Skin epidermis (tissue), 12 donors: ENCODE results near the gene ZNF511.
A peak's percentile ranks its signal among the peaks of the same experiment; 100 is the strongest.
"Not testable (repeated sequence)": the region's sequence is repeated elsewhere in the genome, so short reads cannot be mapped to it uniquely, and the experiment has no call there.

Experiments
- H3K27ac ChIP-seq, 21 experiments: fragments of 200-600 bp; sonication (generic) in 11 of 21; one replicate each; pipeline ENCODE4 v1.5.0; 2020; ENCODE audit warnings: mild to moderate bottlenecking in 3 of 21, inconsistent platforms in 2 of 21, moderate library complexity in 2 of 21
- H3K4me3 ChIP-seq, 7 experiments: fragments of 200-600 bp; sonication (generic) in 2 of 7; one replicate each; pipeline ENCODE4 v1.5.0; 2020; ENCODE audit warnings: inconsistent platforms in 2 of 7, mild to moderate bottlenecking in 2 of 7, moderate library complexity in 1 of 7

Gene ZNF511, protein sequence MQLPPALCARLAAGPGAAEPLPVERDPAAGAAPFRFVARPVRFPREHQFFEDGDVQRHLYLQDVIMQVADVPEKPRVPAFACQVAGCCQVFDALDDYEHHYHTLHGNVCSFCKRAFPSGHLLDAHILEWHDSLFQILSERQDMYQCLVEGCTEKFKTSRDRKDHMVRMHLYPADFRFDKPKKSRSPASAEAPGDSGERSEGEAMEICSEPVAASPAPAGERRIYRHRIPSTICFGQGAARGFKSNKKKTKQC

DNA sequence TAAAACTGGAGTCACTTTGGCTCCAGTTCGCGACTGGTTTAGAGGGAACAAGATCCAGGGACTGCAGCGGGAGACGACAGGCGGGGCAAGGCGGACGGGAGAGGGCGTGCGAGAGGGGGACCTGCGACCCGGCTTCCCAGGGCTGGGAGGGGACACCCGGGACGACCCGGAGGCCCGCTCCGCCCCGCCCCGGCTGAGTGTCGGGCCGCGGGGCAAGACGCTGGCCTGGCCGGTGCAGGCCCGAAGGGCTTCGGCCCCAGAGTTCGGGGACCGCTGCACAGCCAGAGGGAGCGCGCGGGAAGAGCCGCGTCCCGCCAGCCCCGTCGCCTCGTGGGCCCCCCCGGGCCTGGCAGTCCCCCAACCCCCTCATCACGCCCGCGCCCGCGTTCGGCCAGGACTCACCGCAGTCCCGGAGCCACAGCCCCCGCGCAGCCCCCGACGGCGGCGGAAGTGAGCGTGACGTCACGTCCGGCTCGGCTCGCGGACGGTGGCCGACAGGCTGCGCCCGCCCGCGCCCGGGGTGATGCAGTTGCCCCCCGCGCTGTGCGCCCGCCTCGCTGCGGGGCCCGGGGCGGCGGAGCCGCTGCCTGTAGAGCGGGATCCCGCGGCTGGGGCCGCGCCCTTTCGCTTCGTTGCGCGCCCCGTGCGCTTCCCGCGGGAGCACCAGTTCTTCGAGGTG, at the start of gene ZNF511, which contains the start of gene TUBGCP2:
Gene ZNF511, plus strand, starts transcription at position 494 of the 679 bp plus-strand sequence. Its CDS starts 30 bp downstream, at position 524.
Gene TUBGCP2, minus strand, starts transcription at position 452 of the 679 bp plus-strand sequence. CDS start 5,931 bp downstream, outside the sequence.
- Histone ChIP-seq H3K4me3 (peak within 1 kb of the TSS; percentile 69 to 100 (median 95)), H3K27ac (peak within 1 kb of the TSS; percentile 88 to 100 (median 98))

DNA sequence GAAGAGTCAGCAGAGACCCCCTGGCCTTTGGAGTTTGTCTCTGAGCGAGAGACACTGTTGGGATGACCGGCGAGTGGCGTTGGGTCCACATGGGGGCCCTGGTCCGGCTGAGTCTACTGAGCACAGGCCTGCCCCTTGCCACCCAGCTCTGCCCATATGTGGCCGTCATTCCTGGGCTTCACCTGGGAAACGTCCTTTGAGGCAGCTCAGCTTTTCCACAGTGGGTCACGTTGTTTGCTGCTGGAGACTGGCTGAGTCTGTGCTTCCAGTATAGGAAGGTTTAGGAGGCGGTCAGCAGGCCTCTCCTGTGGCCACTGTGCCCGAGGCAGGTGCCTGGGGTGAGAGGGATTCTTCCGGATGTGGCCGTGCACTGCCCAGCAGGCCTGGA, 49.1 kb upstream of the ZNF511 start:
- Histone ChIP-seq H3K4me3 (no peak overlapping the region), H3K27ac (peak overlapping the region in 19 of 21 experiments; percentile 57 to 98 (median 85))

DNA sequence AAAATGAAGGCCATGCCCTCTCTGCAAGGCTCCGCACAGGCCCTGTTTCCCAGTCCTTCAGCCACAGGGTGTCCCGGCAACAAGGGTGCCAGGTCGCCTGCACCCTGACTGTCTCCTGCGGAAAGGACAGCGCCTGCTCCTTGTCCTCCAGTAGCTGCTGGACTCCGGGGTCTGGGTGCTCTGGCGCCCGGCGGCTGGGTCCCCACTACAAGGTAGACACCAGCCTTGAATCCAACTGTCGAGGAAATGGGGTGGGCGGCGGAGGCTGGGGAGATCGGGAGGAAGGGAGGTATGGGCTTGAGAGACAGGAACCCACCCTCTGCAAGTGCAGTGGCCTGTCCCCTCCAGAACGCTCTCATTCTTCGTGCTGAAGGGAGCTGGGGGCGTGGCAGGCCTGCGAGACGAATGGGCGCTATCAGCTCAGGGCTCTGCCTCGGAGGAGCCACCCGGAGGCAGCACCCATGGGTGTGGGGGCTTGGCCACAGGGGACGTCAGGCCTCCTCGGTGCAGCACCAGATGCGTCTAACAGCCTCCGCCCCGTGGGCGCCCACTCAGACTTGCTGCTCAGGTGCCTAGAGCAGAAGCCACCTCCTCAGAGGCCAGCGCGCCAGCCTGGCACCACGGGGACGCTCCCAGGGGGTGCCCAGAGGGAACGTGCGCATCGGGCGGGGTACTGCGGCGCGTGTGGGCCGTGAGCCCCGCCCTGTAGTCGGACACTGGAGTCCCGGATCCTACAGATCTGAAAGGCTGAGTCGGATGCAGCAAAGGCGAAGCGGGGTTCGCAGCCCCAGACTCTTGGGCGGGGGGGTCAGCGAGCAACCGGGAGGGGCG, 47.6 kb upstream of the ZNF511 start:
- Histone ChIP-seq H3K4me3 (peak overlapping the region; percentile 53 to 86 (median 67)), H3K27ac (peak overlapping the region; percentile 78 to 98 (median 93))

DNA sequence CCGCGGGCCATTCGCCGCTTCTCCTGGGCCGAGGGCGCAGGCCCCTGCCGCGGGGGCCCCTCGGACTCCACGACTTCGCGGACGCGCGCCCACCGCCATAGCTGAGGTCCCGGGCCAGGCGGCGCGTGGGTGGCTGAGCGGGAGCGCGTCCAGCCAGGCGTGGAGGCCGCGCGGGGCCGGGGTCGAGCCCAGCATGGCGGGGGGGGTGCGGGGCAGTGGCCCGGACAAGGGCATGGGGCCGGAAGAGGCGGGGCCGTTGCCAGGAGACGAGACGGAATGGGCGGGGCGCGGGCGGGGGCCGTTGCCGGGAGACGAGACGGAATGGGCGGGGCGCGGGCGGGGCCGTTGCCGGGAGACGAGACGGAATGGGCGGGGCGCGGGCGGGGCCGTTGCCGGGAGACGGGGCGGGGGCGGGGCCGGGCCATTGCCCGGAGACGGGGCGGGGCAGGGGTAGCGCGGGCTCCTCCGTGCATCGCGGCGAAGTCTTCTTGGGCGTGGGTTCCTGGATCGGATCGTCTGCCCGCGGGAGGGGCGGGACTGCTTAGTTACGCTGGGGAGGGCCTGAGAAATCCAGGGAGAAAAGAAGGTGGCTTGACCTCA, 46.9 kb upstream of the ZNF511 start:
- Histone ChIP-seq H3K4me3 (peak overlapping the region; percentile 53 to 86 (median 67)), H3K27ac (peak overlapping the region; percentile 78 to 98 (median 93))

DNA sequence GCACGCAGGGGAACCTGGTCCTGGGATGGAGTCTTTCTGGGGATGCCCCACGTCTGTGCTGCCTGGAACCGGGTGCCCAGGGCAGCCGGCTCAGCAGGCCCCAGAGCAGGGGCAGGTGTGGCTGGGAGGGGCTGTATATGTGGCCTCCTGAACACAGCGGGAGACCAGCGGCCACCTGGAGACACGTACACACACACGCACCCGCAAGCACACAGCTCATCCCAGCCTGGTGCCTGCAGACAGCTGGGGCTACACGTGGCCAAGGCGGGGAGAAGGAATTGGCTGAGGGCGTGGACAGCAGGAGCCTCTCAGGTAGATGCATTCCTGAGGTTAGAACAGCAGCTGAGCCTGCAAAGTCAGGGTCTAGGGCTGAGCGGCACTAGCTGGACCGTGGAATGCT, 46.0 kb upstream of the ZNF511 start:
- Histone ChIP-seq H3K4me3 (no peak overlapping the region), H3K27ac (peak overlapping the region in 16 of 21 experiments; percentile 44 to 89 (median 64))

DNA sequence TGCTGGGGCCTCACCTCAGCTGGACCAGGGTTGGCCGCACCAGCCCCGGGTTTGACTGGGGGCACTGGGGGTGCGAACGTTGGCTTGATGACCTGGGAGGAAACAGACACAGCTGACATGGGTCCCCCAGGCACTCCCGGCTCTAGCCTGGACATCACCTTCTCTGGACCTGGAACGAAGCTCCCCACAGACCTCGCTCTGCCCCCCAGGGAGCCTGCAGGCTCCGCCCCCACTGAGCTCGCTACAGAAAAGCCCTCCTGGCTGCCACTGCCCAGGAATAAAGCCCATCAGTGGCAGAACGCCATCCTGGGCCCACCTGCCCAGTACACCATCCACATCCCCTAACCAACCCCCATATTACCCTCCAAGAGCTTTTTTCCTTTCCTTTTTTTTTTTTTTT, 45.0 kb upstream of the ZNF511 start:
- peak overlapping the region in 1 of 21 experiments; percentile 80 for H3K27ac ChIP-seq
- H3K4me3 ChIP-seq, result no peak overlapping the region

DNA sequence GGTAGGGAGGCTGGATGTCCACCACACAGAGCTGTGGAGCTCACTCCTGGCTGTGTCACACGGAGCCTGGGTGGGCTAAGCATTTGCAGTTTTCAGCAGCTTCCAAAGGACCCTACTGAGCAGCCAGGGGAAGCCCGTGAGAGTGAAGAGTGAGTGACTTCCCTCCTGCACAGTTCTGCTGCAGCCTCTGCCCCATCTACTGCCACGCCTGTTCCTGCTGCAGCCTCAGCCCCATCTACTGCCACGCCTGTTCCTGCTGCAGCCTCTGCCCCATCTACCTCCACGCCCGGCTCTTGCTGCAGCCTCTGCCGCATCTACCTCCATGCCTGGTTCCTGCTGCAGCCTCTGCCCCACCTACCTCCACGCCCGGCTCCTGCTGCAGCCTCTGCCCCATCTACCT, 44.3 kb upstream of the ZNF511 start:
- Histone ChIP-seq H3K27ac (peak overlapping the region in 5 of 21 experiments; percentile 8 to 80 (median 30)), H3K4me3 (no peak overlapping the region)

DNA sequence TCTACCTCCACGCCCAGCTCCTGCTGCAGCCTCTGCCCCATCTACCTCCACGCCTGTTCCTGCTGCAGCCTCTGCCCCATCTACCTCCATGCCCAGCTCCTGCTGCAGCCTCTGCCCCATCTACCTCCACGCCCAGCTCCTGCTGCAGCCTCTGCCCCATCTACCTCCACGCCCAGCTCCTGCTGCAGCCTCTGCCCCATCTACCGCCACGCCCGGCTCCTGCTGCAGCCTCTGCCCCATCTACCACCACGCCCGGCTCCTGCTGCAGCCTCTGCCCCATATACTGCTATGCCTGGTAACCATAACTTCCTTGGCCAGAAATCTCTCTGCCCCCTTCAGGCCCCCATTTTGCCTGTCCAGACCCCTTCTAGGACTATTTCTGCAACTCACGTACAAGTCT, 43.7 kb upstream of the ZNF511 start:
- H3K27ac ChIP-seq, result peak overlapping the region in 3 of 21 experiments; percentile 30 to 80 (median 67)
- H3K4me3 ChIP-seq, result not testable (repeated sequence)

DNA sequence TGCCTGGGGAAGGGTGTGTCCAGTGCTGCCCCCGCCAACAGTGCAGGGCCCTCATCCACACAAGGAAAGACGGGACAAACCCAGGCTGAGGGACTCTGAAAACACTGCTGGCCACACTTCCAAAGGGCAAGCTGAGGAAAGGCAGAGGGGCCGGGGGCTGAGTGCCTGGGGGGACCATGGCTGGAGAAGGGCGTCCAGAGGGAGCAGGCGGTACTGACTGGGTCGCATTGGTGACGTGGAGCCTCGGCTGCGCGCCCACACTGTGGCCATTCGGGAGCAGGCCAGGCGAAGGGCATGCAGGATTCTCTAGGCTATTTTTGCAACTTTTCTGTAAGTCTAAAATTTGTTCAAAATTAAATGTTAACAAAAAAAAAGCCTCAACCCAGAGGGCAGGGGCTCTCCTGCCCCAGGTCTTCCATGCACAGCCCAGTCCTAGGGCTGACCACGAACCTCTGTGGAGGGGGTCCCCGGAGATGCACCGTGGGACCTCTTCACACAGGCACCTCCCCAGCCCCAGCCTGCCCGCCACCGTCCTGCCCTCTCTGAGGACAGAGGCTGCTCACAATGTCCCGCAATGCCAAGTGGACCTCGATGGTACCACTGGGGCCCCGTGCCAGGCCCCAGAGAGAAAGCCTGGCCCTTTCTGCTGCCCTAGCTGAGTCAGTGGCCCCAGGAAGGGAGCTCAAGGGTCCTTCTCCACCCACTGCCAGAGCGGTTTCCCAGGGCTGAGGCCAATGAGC, 42.5 kb upstream of the ZNF511 start:
- no peak overlapping the region for H3K4me3 ChIP-seq
- H3K27ac ChIP-seq, result no peak overlapping the region

DNA sequence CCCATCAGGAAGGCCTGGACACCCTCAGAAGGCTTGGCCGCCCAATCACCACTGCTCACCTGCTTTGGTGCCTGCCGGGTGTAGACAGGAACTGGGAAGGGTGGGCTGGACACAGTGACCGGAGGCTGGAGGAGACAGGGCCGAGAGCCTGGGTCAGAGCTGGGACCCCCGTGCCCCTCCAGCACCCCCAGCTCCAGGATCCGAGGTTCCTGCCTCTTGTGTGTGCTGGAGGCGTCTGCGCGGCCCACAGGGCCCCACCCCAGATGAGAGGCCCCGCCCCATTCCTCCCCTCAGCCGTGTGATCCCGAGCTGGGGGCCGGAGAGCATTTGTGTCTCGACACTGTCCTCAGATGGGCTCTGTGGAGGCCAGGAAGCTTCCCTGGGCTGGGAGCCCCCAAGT, 41.4 kb upstream of the ZNF511 start:
- H3K4me3 ChIP-seq, result no peak overlapping the region
- H3K27ac ChIP-seq, result no peak overlapping the region

DNA sequence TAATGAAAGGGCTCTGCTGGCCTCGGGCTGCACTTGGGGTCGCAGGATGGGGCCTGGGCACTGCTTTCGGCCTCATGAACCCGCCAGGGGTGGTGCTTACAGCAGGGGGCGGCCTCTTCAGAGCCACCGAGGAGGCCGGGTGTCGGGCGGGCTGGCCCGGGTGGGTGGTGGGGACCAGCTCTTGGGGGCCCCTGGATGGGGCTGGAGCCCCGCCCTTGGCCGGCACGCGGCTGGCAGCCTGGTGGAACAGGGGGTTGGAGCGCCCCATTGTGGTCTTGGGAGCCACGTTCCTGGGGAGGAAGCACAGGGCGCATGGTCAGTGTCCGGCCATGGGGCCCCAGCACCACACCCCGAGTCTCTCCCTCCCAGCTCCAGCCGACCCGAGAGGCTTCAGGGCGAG, 40.9 kb upstream of the ZNF511 start:
- H3K4me3 ChIP-seq, result no peak overlapping the region

DNA sequence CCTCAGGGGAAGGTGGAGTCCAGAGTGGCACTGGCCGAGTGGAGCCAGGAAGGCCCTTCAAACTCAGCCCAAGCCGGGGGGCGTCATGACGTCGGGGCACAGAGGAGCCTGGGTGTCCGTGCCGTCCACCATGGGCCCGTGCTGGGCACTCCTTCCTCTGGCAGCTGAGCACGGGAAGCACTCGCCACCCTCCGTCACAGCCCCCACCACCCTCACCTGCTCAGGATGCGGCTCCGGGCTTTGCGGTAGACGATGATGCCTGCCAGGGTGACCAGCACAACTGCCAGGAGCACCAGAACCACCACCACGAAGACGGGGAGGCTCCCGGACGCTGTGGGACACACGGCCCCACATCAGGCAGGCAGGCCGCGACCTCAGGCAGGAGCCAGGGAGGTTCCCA, 40.2 kb upstream of the ZNF511 start:
- Histone ChIP-seq H3K4me3 (no peak overlapping the region), H3K27ac (no peak overlapping the region)

More for the DNA sequence above, 40.9 kb upstream of the ZNF511 start:
- no peak overlapping the region for H3K27ac ChIP-seq

DNA sequence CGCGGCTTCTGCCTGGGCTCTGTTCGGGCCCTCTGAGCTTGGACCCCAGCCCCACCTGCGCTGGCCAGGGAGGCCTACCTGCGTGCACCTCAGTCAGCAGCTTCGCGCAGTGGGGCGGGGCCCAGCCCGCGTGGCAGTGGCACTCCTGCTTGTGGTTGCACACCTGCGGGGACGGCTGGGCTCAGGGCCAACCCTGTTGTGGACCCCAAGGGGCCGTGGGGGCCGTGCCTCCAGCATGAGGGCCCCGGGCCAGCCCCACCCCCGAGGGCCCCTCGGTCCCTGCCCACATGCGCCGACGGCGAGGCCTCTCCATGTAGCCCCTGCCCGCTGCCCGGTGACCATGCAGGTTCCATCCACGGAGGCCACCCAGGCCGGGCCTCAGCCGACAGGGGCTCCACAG, 39.3 kb upstream of the ZNF511 start:
- H3K27ac ChIP-seq, result no peak overlapping the region
- no peak overlapping the region for H3K4me3 ChIP-seq

DNA sequence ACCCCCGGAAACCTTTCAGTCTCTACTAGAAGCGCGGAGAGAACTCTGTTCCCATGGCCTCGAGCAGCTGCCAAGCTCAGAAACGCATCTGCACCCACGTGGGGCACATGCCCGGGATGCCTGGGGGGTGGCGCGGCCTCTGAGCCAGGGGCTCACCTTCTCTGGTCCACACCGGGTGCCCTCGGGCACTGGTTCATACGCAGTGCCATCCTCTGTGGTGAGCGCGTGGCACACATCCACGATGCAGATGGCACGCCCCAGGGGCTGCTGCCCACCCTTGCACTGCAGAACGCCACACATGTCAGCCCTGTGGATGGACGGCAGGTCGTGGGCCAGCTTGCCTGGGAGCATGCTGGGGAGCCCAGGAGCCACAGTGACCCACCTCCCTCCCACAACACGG, 38.5 kb upstream of the ZNF511 start:
- Histone ChIP-seq H3K4me3 (no peak overlapping the region), H3K27ac (no peak overlapping the region)

DNA sequence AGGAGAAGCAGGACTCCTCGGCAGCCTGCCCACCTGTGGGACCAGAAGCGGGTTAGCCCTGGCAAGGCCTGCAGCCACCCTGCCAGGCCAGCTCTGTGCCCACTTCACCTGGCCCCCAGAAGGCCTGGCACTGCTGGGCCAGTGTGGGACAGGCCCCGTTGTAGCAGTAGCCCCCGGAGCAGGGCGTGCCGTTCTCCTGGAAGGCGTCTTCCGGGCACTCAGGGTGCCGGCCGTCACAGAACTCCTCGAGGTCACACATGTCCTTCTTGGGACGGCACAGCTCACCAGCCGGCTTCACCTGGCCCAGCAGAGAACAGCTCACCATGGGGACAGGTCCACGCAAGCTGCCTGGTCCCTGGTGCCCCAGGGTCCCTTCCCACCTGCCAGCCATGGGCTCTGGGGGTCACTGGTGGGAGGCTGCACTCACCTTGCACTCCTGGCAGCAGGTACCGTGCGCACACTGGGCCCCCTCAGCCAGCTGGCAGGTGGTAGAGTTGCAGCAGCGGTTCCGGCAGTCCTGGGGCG, 37.9 kb upstream of the ZNF511 start:
- Histone ChIP-seq H3K27ac (no peak overlapping the region), H3K4me3 (no peak overlapping the region)

DNA sequence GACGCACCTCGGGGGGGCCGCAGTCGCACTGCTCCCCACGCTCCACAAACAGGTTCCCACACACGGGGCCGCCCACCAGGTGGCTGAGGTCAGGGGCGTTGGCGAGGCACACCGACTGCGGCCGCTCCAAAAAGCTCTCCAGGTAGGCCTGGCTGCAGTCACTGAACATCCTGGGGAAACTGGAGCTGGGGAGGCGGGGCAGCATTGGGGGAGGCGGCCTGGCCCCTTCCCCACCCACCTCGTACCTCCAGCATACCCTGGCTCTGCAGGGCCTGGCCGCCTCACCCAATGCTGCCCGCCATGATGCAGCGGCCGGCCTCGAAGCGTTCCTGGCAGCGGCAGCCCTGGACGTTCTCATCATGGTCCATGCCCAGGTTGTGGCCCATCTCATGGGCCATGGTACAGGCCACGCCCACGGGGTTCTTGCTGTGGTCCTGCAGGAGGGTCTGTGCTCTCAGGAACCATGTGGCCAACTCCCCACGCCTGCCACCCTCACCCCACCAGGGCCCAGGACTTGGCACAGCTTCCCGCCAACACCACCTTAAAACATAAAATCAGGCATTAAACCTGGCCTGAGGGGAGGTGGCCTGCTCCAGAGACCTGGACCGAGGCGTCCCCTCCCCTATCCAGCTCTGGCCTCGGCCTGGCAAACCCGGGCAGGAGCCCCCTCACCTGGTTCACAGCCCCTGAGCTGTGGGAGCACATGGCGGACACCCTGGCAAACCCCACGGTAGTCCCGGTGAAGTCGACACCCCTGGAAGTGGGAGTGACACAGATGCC, 37.0 kb upstream of the ZNF511 start:
- no peak overlapping the region for H3K4me3 ChIP-seq

DNA sequence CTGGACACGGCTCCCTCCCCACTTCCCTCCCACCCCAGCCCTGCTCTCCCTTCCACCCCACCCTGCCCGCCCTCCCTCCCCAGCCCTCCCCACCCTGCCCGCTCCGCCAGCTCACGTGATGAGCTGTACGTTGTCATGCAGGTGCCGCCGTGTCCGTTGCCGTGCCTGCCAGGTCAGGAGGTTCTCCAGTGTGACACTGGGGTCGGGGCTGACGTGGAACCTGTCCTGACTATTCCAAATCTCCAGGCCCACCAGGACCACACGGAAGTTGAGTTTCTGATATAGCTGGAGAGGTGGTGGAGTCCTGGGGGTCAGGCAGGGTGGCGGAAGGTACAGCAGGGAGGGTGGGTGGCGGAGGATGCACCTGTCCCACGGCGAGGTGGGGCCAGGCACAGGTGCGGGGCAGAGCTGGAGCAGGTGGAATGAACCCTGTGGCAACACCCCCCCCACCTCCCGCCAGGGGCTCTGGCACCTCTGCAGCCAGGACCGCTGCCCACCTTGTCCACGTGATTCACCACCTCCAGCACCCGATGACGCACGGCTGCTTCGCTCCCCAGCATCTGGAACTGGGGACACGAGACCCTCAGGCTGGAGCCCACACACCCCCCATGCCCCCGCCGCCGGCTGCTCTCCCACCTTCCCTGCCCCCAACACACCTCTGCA, 36.3 kb upstream of the ZNF511 start:
- Histone ChIP-seq H3K4me3 (no peak overlapping the region), H3K27ac (no peak overlapping the region)

More for the DNA sequence above, 37.0 kb upstream of the ZNF511 start:
- no peak overlapping the region for H3K27ac ChIP-seq

DNA sequence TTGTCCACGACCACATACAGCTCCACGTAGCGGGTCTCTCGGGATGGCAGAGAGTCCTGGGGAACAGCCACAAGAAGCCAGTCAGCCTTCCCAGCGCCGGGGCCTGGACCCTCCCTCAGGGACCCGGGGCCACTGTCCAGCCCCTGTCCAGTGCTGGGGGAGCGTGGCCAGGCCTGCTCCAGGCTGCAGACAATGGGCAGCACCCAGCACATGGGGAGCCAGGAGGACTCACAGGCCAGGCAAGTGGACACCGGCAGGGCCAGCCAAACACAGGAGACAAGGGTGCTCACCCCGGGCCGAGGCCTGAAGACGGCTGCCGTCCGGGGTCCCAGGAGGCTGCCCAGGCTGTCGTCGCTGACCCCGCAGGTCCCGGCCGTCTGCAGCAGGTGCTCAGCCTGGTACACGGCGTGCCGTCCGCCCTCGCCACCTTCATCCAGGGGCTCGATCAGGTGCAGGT, 35.7 kb upstream of the ZNF511 start:
- H3K4me3 ChIP-seq, result no peak overlapping the region
- H3K27ac ChIP-seq, result no peak overlapping the region
